Pancreas (tissue), 10 donors: ENCODE data around the gene COX17. TPM values are rescaled to one million over a fixed set of nuclear protein-coding genes. Genes with fewer than 3 reads are reported as not detected.

Source experiments
- ATAC-seq, 4 donors: fragments of 200-7000 bp; cut with Tn5 transposase; one replicate each; pipeline versions ENCODE4 v1.8.0 to v1.9.1; 2020; ENCODE audit warnings: mild to moderate bottlenecking in 4 of 4, moderate library complexity in 4 of 4
- DNase-seq, 6 donors: peaks; one replicate each; pipeline ENCODE4 v3.0.0-alpha.2; 2020
- FAIRE-seq: peaks from 2 replicates; lab custom pipeline; 2012; peaks lifted over from hg19 to GRCh38; lab: Jason Lieb, UNC
- H3K27ac ChIP-seq, 4 donors: fragments of 200-600 bp; sonication (generic); 1 replicate in 3 of 4; 2 replicates in 1 of 4; pipeline versions ENCODE4 v1.5.0 to v1.8.0; 2020
- H3K27me3 ChIP-seq, 4 donors: fragments of 200-600 bp; one replicate each; pipeline ENCODE4 v1.8.0; 2021
- H3K36me3 ChIP-seq, 3 donors: fragments of 200-600 bp; sonication (generic) in 1 of 3; one replicate each; pipeline versions ENCODE4 v1.5.0 to v1.8.0; 2020 to 2021
- H3K4me1 ChIP-seq, 3 donors: fragments of 200-600 bp; one replicate each; pipeline ENCODE4 v1.8.0; 2021
- H3K4me3 ChIP-seq, 4 donors: fragments of 200-600 bp; sonication (generic) in 2 of 4; one replicate each; pipeline versions ENCODE4 v1.5.0 to v1.8.0; 2020 to 2021
- H3K9me3 ChIP-seq, 4 donors: fragments of 200-600 bp; one replicate each; pipeline ENCODE4 v1.8.0; 2021
- WGBS, 2 donors: extraction: QIAGEN DNeasy Blood & Tissue Kit; methylation state at CpG; one replicate each; pipeline ENCODE4 v1.1.7; 2013; 5-methylcytosine and 5-hydroxymethylcytosine counted together
- intact Hi-C, 3 donors: fragments of 100-400 bp; cut with DNase I; formaldehyde crosslinking; loops; one replicate each; pipeline versions ENCODE4 v1.11.1 to v1.14.2; 2022
- polyA plus RNA-seq, 2 donors: library from polyadenylated mRNA; stranded (reverse); fragments of 200-250 nt; gene quantifications; one replicate each; pipeline ENCODE4 v1.2.3, GENCODE V29; 2013
- total RNA-seq, 6 donors: library from RNA; stranded (reverse); fragmentation: NEBNext Ultra II Directional in 4 of 6; extraction: Animal tissue kit (Norgen Biotek cat#: 25700) in 4 of 6; gene quantifications; one replicate each; pipeline versions ENCODE4 v1.2.1 to v1.2.4, GENCODE V29; 2021 to 2023
- TF ChIP-seq, protein P1 (sequence below), 4 donors: fragments of 200-600 bp; sonication (generic) in 3 of 4; IDR thresholded peaks; one replicate each; pipeline versions ENCODE4 v1.5.0 to v1.8.0; 2021; ENCODE audit warnings: antibody characterized with exemption in 4 of 4
- donor health status: healthy with polysubstance abuse.
- donor health status: DM: no; HTN: no; CAD: no; lungs with moderate emphysema.
- donor health status: DM: no; HTN: no; CAD: no.
- donor health status: control.
- donor health status: control.
- donor health status: Bipolar disorder and iron deficiency.
- donor health status: DM: yes; HTN: yes; CAD: no.
- donor health status: DM: no; HTN: no; CAD: no.
- donor health status: DM: no; HTN: no; CAD: no.
- donor health status: DM: yes; HTN: yes; CAD: no.

The COX17 gene
- total and polyA plus RNA-seq, 8 donors: 13.6 to 124 (median 21.1) TPM

DNA sequence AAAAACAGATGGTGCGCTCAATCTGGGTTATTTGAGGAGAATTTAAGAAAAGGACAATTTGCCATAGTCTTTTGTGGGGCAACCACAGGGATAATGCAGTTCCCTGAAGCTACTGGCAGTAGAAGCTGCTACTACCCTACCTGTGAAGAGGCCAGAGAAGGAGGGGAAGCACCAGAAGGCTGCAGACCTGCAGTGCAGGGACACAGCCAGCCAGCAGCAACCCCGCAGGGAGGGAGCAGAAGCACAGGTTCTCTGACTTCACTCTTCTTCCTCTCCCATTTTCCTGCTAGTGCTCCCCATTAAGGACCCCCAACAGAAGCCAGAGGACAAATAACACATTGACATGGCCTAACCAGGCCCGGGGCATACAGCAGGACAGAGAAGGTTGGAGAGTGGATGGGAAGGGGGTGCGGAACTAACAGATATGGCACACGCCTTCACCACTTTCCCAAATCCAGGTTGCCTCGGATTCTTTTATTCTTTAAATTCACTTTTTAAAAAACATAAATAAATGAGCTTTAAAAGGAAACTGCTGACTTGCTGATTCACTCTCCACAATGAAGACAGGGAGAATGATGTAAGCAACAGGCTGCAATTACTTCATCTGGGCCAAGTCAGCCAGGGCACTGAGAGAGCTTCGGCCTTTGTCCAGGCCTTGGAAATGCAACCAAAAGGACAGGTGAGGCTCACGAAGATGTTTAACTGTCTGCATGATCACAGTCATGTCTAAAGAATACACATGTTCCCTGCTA, 46.9 kb downstream of the COX17 start:
- DNase-seq (no peak), FAIRE-seq (no peak)
- 90 to 91% methylated on average over 8 of the region's 8 CpGs for WGBS, 2 donors

DNA sequence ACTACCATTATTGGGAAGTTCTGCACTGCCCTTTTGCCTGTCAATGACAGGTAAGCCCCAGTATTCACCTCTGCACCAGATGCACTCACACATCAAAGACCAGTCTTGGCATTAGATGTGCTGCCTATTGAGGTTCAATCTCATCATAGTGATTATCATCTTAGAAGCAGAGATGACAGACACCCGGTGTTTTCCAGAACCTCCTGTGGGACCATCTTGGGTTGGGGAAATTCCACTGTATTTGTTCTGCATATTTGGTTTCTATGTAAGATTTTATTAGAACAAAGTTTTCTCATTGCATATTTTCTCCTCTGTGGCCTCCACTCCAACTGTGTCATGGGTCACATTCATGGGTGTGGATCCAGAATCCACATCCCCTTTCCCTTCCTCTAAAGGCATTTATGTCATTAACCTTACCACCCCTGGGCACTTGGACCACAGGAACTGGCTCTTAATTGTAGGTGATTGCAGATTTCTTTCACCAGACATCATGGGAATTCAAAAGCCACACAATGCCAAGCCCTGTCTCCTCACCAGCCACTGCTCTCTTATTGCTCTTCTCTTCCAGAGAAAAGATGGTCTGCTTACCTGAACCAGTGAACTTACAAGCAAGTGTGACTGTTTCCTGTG, 48.3 kb downstream of the COX17 start:
- WGBS, 2 donors: 68 to 77% methylated on average over 1 of the region's 1 CpG
- FAIRE-seq: no peak
- no peaks in the 10 kb centered on the region for H3K27me3 ChIP-seq
- H3K4me1 ChIP-seq: peaks cover 0 to 13% (median 7%) of the 10 kb centered on the region in 3 donors
- H3K36me3 ChIP-seq: no peaks in the 10 kb centered on the region
- H3K27ac ChIP-seq: no peak overlapping the region
- no peaks in the 10 kb centered on the region for H3K9me3 ChIP-seq
- peak in 1 of 4 donors; percentile 3 for ATAC-seq
- DNase-seq: no peak
- TF ChIP-seq, protein P1, sequence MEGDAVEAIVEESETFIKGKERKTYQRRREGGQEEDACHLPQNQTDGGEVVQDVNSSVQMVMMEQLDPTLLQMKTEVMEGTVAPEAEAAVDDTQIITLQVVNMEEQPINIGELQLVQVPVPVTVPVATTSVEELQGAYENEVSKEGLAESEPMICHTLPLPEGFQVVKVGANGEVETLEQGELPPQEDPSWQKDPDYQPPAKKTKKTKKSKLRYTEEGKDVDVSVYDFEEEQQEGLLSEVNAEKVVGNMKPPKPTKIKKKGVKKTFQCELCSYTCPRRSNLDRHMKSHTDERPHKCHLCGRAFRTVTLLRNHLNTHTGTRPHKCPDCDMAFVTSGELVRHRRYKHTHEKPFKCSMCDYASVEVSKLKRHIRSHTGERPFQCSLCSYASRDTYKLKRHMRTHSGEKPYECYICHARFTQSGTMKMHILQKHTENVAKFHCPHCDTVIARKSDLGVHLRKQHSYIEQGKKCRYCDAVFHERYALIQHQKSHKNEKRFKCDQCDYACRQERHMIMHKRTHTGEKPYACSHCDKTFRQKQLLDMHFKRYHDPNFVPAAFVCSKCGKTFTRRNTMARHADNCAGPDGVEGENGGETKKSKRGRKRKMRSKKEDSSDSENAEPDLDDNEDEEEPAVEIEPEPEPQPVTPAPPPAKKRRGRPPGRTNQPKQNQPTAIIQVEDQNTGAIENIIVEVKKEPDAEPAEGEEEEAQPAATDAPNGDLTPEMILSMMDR (IDR thresholded peaks at IDR 0.05): no peak
- intact Hi-C loops: no loop called here
- H3K4me3 ChIP-seq: no peak overlapping the region

More for the DNA sequence above, 46.9 kb downstream of the COX17 start:
- no peaks in the 10 kb centered on the region for H3K36me3 ChIP-seq
- no peaks in the 10 kb centered on the region for H3K9me3 ChIP-seq
- ATAC-seq: peak in 2 of 4 donors; percentile 29 to 57
- peak overlapping the region in 1 of 4 donors; percentile 6 for H3K27ac ChIP-seq
- TF ChIP-seq, protein P1 (IDR thresholded peaks at IDR 0.05): no peak
- intact Hi-C loops: no loop called here
- H3K4me1 ChIP-seq: peaks cover 0 to 13% (median 7%) of the 10 kb centered on the region in 3 donors
- no peak overlapping the region for H3K4me3 ChIP-seq
- no peaks in the 10 kb centered on the region for H3K27me3 ChIP-seq

DNA sequence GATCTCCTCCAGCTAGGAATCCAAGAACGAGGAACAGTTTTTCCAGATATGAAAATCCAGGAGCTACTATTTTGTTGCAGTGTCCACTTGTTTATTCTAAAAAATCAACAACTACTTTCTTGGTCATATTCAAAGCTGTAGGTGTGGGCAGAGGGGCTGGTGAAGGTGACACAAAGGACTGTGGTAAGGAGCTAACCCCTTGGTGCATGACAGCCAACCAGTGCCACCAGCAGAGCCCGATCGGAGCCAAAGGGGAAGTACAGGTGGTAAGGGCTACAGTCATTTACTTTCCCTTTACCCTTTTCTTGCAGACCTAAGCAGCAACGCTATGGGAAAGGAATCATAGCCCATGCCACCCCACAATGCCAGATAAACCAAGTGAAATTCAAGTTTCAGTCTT, 48.8 kb downstream of the COX17 start:
- no peak for FAIRE-seq
- H3K9me3 ChIP-seq: no peaks in the 10 kb centered on the region

DNA sequence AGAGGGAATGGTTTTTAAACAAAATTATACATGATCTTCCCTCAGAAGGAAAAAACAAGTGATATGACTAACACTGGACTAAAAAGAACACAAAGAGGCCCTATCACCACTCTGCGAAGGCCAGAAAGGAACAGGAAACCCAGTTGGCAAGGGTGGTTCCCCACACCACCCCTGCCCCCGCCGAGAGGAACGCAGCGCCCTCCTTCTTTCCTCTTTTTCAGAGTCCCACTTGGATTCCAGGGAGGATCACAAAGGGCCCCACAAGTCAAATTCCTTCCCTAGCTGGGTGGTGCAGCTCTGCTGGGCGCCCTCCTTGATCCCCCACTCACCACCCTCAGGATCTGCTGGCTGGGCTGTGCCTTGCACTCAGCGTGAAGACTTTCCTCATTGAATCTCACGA, 49.7 kb downstream of the COX17 start:
- peaks cover 0 to 9% (median 5%) of the 10 kb centered on the region in 3 donors for H3K4me1 ChIP-seq
- no peaks in the 10 kb centered on the region for H3K36me3 ChIP-seq
- TF ChIP-seq, protein P1 (IDR thresholded peaks at IDR 0.05): no peak
- no peaks in the 10 kb centered on the region for H3K9me3 ChIP-seq
- H3K27me3 ChIP-seq: no peaks in the 10 kb centered on the region
- H3K27ac ChIP-seq: no peak overlapping the region
- no peak overlapping the region for H3K4me3 ChIP-seq
- ATAC-seq (peak in 2 of 4 donors; percentile 22 to 58), DNase-seq (no peak), FAIRE-seq (no peak)
- 76 to 78% methylated on average over 8 of the region's 8 CpGs for WGBS, 2 donors
- intact Hi-C loops: no loop called here

More for the DNA sequence above, 48.8 kb downstream of the COX17 start:
- H3K4me3 ChIP-seq: no peak overlapping the region
- DNase-seq (no peak), ATAC-seq (no peak)
- TF ChIP-seq, protein P1 (IDR thresholded peaks at IDR 0.05): no peak
- 83 to 91% methylated on average over 4 of the region's 4 CpGs for WGBS, 2 donors
- no peaks in the 10 kb centered on the region for H3K27me3 ChIP-seq
- intact Hi-C loops: no loop called here
- peaks cover 0 to 13% (median 7%) of the 10 kb centered on the region in 3 donors for H3K4me1 ChIP-seq
- no peak overlapping the region for H3K27ac ChIP-seq
- no peaks in the 10 kb centered on the region for H3K36me3 ChIP-seq
